Colon (tissue), 2 donors: ENCODE measurements around the gene THRA.

Source experiments
- FAIRE-seq: peaks from 2 replicates; lab custom pipeline; 2012; peaks lifted over from hg19 to GRCh38; lab: Jason Lieb, UNC
- donor health status: control.
- donor health status: control.

The THRA gene

DNA sequence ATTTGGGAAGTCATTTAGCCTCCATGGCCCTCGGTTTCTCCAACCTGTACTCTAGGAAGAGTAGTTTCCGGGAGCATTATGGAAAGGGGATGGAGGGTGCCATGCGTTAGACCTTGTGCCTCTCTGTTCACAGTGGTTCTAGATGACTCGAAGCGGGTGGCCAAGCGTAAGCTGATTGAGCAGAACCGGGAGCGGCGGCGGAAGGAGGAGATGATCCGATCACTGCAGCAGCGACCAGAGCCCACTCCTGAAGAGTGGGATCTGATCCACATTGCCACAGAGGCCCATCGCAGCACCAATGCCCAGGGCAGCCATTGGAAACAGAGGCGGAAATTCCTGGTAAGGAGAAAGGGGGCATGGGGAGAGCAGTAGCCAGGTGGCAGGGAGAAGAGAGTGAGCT lies 21.7 kb downstream of the THRA start:
- no peak for FAIRE-seq

DNA sequence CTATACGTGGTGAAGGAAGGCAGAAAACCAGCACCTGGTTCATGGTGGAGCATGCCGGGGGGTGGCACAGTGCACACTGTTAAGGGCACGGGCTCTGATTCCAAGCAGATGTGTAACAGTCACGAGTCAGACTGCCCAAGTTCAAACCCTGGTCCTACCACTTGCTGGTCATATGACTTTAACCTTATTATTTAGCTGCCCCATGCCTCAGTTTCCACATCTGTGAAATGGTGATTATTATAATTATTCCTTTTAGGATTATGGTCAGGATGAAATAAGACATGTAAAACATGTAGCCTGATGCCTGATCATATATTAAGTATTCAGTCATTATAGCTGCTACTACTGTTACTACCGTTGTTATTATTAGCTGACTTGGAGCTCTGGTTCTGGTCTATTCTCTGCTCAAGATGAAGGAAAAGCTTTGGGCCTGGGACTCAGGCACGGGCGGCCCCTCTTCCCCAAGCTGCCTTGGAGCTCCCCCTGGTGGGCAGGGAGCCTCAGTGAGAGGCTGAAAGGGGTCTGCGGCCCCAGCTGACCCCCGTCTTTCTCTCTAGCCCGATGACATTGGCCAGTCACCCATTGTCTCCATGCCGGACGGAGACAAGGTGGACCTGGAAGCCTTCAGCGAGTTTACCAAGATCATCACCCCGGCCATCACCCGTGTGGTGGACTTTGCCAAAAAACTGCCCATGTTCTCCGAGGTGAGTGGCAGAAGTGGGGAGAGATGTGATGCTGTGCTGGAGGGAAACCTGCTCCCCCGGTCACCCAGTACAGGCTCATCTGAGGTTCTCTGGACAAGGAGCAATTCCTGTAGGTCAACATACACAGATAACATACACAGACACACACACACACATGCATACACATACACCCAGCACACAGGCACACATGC lies 23.6 kb downstream of the THRA start:
- no peak for FAIRE-seq

DNA sequence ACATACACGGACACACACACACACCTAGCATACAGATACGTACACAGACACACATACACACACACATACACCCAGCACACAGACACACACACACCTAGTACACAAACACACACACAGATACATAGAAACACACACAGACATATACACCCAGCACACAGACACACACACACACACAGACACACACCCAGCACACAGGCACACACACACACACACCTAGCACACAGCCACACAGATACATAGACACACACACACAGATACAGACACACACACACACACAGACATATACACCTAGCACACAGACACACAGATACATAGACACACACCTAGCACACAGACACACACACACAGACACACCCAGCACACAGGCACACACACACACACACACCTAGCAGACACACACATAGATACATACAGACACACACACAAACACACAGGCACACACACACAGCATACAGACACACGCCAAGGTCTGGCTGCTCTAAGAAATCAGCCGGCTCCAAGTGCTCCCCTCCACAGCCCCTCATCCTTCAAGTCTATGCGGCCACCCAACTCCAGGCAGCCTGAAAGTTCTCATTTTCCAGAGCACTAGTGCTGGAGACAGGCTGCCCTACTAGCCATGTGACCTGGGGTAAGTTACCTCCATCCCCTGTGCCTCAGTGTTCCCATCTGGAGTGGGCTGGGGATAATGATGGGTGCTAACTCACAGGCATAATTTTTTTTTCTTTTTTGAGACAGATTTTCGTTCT lies 24.5 kb downstream of the THRA start:
- FAIRE-seq = no peak

DNA sequence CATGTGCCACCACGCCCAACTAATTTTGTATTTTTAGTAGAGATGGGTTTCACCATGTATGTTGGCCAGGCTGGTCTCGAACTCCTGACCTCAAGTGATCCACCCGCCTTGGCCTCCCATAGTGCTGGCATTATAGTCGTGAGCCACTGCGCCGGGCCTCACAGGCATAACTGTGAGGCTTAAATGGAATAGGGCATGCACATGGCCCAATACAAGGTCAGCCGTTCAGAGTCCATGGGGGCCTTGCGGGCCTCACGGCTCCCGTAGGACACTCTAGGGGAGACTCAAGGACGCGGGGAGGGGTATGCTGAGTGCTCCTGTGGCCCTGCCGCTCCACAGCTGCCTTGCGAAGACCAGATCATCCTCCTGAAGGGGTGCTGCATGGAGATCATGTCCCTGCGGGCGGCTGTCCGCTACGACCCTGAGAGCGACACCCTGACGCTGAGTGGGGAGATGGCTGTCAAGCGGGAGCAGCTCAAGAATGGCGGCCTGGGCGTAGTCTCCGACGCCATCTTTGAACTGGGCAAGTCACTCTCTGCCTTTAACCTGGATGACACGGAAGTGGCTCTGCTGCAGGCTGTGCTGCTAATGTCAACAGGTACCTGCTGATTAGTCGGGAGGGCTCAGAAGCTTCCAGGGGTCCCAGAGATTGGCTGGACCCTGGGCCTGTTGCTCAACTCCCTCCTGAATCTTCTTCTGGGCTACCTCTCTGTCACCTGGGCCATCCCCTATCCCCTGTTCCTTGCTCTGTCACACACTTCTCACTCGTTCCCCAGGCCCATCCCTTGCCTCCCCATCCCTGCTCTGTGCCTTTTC lies 25.3 kb downstream of the THRA start:
- FAIRE-seq = no peak

DNA sequence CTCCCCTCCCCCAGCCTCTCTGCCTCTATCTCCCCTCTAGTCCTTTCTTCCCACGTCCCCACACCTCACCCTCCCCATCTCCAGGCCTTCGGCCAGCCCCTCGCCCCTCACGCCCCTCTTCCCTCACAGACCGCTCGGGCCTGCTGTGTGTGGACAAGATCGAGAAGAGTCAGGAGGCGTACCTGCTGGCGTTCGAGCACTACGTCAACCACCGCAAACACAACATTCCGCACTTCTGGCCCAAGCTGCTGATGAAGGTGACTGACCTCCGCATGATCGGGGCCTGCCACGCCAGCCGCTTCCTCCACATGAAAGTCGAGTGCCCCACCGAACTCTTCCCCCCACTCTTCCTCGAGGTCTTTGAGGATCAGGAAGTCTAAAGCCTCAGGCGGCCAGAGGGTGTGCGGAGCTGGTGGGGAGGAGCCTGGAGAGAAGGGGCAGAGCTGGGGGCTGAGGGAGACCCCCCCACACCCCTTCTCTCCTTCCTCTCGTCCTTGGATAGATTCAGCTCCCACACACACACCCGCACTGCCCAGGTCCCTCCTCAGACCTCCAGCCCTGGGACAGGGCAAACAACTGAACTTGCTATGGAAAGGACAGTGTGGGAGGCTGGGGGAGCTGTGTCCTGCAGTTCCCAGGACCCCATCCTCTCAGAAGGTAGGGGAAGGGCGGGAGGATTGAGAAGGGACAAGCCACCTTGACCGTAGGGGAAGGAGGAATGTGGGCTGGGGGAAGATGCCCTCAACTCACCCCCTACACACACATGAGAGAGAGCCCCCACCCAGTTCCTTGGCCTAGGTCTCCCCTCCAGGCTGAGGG lies 26.5 kb downstream of the THRA start:
- FAIRE-seq = no peak

DNA sequence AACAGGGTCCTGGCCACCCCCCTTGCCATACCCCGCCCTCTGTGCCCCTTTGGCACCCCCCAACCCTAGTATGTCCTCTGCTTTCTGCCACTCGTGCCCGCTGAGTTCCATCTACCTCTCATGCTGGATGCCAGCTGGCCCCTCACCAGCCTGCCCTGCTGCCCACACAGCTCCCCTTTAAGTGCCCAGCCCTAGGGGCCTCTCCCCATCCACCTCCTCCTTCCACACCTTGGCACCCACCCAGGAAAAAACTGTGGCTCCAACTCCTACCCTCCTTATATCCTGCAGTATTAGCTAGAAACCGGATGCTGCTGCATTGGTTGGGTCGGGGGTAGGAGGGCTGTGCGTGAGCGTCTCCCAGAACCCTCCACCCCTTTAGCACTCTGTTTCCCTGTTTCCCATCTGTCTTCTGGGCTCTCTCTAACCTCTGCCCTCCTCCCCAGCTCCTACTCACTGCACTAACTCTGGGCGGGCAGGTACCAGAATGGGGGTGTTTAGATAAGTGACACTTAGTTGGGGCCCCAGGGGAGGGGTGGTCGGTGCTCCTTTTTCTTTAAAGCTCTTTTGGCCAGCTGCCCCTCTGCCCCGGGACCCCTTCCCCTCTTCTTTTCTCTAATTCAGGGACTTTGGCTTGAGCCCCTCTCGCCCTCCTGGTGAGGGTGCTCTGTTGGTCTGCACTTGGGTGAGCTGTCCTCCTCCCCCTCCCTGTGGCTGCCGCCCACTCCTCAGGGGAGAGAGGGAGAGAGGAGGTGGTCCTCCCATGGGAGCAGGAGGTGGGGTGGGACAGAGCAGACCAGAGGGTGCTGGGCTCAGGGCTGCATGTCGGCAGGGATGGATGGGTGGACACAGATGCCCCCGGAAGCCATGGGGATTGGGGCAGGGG lies 27.7 kb downstream of the THRA start:
- FAIRE-seq = no peak

DNA sequence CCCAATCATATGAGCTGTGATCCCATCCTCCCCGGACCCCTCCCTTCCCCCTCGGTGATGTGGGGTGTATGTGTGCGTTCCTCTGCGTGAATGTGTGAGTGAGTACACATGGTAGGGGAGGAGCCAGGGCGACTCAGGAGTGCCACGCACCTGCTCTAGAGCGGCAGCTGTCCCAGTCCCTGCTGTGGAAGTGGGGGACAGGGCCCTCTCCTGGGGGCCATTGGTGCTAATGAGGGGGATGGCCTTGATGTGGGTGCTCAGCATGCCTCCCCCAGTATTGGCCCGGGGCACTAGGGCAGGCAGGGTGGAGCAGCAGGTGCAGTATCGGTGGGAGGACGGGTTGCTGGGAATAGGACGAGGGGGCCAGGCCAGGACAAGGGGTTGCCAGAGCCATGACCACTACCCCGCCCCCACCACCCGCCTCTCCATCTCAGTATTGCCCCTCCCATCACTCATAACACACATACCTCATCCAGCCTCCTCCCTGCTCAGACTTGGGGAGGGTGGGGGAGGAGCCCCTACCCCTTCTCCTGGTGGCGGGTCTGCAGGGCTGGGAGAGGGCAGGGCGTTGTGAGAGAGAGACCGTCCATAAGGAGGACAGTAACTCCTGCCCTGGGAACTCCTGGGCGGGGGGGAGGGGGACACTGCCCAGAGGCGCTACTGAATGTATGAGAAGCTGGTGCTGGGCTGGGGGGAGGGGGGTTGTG lies 29.1 kb downstream of the THRA start:
- no peak for FAIRE-seq

DNA sequence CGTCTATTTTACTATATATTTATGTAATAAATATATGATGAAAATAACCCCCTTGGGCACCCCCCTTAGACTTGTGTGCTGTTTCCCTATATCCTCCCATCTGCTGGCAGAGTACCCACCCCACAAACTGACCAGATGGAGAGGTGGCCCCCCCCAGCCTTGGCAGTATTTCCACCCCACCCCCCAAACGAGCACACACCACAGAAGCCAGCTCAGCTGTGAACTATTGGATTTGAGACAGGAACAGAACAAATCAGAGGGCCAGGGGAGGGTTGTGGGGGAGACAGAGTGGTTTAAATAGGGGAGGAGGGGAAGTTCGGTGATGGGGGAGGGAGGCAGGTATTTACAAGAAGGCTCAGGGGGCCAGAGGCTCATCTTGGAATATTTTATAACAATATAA lies 29.8 kb downstream of the THRA start:
- FAIRE-seq = no peak

DNA sequence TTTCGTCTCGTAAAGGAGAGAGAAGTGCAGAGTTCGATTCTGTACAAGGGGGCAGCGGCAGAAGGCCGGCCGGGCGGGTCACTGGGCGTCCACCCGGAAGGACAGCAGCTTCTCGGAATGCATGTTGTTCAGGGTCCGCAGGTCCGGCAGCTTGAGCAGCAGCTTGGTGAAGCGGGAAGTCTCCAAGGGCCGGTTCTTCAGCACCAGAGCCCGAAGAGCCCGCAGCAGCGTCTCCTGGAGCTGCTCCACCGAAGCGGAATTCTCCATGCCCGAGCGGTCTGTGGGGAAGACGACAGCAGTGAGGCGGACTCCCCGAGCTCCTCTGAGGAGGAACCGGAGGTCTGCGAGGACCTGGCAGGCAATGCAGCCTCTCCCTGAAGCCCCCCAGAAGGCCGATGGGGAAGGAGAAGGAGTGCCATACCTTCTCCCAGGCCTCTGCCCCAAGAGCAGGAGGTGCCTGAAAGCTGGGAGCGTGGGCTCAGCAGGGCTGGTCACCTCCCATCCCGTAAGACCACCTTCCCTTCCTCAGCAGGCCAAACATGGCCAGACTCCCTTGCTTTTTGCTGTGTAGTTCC lies 30.3 kb downstream of the THRA start:
- FAIRE-seq = no peak

DNA sequence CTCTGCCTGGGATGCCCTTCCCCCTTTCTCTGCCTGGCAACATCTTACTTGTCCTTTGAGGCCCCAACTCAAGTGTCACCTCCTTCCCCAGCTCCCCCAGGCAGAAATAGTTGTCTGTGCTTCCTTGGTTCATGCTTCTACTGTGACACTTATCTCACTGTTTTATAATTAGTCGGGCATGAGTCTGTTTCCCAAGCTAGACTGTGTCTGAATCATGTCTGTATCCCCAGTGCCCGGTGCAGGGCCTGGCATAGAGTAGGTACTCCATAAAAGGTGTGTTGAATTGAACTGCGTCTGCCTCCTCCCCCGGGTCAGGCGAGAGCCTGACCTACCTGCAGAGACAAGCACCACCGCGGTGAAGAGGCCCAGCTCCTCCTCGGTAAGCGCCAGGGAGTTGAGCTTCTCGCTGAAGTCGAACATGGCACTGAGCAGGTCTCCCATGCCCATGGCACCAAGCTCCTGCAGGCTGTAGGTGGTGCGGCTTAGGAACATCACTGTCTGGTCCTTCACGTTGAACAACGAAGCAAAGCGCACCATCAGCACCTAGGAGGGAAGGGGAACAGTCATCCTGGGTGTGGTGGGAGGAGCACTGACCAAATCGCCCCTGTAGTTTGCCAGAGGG lies 30.9 kb downstream of the THRA start:
- no peak for FAIRE-seq

DNA sequence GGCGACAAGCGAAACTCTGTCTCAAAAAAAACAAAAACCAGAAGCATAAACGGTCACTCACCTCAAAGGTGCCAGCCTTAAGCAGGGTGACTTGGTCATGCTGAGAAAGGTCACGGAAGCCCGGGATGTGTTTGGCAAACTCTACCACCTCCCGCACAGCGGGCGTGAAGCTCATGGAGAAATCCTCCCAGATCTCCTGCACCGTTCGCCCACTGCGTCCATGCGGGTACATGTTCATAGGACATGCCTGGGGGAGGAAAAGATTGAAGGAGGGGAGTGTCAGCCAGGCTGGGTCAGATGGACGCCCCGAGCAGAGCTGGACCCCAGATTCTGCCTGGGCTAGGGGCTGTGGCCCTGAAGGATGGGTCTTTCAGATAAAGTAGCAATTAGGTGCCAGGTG lies 32.1 kb downstream of the THRA start:
- FAIRE-seq = no peak

DNA sequence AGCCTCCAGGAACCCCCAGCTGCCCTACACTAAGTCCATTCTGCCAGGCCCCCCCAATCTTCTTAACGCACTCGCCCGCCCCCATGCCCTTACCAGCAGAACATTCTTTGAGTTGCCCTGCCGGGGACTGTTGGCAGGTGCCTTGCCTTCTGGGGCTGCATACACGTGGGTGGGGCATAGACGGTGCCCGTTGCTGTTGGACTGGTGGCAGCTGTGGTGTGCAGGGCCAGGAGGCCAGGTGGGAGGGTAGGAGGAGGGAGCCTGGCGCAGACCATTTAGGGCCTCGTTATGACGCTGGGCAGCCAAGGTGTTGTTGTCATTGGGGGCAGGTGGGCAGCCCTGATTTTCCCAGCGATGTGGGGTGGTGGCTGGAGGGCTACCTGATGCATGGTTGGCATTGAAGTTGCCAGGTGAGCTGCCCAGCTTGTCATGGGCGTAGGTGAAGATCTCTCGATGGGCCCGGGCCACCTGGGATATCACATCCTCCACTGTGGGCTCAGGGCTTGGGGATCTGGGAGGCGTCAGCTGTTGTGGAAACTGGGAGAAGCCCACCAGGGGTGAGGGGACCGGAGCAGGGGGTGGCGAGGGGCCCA lies 32.7 kb downstream of the THRA start:
- FAIRE-seq = no peak

DNA sequence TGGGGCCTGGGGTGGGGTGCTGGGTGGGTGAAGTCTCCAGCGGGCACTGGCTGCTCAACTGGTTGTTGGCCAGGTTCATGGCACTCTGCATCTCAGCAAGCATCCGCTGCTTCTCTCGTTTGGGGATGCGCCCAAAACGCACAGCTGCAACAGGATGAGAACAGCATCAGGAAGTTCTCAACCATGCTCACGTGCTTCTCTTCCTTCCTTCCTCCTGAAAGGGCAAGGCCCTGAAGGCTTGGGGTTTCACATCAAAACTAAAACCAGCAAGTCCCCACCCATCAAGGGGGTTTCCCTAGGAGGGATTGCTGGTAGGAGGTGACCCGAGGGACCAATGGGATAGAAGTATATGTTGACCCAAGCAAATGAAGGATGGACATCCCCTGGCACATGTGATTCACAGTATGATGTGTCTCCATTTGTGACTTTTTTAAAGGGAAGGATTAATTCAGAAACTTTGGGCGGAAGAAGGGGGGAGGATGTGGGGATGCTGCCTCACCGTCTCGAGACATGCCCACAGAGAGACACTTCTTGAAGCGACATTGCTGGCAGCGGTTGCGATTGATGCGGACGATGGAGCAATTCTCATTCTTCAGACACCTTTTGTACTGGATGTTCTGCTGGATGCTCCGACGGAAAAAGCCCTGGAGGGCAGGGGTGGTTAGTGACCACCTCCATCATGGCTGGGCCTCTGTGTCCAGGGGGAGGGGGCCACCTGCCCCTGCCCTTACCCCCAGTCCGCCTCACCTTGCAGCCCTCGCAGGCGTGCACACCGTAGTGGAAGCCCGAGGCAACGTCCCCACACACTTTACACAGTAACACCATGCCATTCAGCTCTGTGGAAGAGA lies 33.4 kb downstream of the THRA start:
- no peak for FAIRE-seq

DNA sequence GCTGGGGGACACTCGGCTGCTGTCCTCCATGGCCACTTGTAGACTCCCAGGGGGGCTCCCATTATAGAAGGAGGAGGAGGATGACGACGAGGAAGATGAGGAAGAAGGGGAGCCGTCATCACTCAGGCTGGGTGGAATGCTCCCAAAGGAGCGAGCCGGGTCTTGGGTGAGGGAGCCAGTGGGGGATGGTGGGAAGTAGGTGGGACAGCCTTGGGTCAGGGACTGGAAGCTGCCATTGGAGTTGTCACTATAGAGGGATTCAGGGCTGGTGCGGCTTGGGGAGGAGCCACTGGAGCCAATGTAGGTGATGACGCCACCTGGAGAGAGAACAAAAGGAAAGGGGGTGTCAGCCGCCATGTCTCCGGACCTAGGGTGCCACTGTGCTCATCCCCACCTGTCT lies 34.3 kb downstream of the THRA start:
- no peak for FAIRE-seq

DNA sequence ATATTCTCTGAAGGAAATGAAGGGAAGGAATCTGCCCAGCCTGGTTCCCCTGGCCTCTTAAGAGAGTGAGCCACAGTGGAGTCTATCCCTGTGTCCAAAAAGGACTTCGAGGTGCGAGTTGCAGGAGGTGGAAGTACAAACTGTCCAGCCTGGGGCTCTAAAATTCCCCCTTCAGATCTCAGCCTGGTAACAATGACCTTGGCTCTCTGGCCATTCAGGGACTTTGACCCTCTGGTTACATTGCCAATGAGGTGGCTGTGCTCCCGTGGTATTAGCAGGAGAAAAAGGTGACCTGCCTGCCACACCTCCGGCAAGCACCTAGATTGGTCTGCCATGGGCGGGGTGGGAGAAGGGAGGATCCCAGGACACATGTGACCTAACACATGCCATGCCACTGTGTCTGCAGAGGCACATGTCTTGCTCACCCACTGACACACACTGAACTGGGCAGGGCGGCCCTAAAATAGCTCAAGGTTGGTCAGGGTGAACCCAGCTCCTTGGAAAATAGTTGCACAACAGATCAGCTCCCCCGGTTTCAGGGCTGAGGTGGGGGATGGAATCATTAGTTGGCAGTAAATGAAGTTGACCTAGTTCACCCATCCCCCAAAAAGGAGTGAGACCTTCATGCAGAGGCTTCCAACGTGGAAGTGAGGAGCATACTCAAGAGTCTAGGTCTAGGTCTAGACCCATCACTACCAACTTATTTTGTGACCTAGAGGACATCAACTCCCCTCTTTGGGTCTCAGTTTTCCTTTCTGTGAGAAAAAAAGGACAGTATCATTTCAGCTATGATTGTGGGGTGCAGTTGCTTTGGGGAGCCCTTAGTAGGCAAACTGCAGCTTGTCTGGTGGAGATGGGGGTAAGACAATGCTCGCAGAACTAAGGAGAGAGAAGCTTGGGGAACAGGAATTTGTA lies 35.4 kb downstream of the THRA start:
- no peak for FAIRE-seq

DNA sequence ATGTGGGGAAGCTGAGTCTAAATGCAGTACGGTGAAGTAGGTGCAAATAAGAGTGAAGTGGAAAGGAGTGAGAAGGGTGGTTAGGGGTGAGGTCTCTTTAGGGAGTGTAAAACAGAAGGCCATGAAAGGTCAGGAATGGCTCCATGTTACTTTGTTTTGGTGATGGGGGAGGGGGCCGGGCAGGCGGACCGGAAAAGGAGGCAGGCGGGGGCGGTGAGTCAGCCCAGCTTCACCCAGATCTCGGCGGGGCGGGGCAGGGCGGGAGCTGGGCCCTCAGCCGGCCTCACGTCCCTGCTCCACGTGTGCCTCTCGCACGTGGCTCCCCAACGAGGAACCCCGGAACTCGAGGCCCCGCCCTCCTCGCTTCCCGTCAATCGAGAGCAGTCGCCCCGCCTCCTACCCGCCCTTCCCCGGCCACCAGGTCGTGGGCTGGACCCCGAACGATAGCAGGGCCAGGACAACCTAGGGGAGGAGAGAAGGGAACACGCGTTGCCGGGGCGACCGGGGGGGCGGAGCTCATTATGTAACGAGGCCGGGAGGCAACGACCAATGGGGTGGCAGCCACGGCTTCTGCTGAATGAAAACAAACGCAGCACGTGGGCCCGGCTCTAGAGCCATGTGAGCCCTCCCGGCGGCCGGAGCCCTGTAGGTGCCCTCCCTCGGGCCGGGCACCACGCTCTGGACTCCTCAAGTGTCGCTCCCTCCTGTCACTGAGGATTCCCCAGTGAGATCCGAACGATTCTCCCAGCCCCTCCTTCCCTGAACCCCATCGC lies 36.3 kb downstream of the THRA start:
- no peak for FAIRE-seq
